ENCODE results near the gene PDE11A.

The PDE11A gene

DNA sequence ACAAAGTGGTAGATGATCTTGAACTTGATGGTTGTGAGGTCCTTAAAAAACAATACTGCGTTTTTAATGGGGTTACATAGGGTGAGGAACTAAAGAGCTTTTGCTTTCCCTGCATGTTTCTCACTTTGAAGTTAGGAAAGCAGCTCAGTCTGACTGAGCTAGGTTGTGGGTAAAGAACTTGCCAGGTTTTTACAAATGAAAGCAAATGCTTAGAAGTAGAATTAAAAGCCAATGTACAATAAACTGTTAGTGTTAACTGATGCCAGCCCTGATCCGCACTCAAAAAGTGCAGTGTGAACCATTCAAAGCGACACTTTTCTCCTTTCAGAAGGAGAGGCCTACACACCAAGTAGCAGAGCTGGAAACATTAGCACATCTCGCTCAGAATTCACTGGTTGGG, 409.7 kb downstream of the PDE11A start:
- DNase-seq (ENCODE audit: extremely low read depth, low read depth): no peak
- TF ChIP-seq, protein P1, sequence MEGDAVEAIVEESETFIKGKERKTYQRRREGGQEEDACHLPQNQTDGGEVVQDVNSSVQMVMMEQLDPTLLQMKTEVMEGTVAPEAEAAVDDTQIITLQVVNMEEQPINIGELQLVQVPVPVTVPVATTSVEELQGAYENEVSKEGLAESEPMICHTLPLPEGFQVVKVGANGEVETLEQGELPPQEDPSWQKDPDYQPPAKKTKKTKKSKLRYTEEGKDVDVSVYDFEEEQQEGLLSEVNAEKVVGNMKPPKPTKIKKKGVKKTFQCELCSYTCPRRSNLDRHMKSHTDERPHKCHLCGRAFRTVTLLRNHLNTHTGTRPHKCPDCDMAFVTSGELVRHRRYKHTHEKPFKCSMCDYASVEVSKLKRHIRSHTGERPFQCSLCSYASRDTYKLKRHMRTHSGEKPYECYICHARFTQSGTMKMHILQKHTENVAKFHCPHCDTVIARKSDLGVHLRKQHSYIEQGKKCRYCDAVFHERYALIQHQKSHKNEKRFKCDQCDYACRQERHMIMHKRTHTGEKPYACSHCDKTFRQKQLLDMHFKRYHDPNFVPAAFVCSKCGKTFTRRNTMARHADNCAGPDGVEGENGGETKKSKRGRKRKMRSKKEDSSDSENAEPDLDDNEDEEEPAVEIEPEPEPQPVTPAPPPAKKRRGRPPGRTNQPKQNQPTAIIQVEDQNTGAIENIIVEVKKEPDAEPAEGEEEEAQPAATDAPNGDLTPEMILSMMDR (IDR thresholded peaks at IDR 0.05; ENCODE audit: low read depth, low read length): no peak

DNA sequence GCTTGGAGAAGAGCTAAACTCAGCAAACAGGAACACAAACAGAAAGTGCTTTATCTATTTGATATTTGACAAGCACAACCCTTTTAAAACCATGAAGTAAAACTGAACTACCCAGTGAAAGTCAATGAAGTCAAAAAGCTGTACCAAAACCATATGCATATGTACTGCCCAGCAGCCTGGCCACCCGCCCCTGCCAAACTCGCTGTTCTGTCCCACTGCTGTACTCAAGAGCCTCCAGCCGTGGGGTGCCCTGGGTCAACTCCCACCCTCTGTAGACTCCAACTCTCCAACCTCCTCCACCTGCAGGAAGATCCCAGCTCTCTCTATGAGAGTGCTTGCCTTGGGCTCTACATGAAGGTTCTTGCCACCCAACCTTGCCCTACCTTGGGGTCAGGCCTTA, 411.8 kb downstream of the PDE11A start:
- TF ChIP-seq, protein P1 (IDR thresholded peaks at IDR 0.05; ENCODE audit: low read depth, low read length): no peak
- no peak for DNase-seq (ENCODE audit: extremely low read depth, low read depth)

DNA sequence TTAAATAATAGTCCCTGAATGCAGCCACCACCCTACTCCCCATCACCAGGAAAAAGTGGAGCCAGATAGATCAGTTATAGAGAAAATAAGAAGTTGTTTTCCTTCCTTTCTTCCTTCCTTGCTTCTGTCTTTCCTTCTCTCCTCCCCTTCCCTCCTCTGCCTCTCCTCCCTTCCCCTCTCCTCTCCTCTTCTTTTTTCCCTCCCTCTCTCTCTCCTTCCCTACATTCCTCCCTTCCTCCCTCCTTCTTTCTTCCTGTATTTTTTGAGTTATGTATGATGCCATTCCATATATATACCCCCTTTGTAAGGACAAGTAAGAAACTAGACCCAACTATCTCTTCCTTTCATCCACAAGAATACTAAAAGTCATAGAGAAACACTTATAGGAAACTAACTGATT, 414.3 kb downstream of the PDE11A start:
- no peak for DNase-seq (ENCODE audit: extremely low read depth, low read depth)
- TF ChIP-seq, protein P1 (IDR thresholded peaks at IDR 0.05; ENCODE audit: low read depth, low read length): no peak

DNA sequence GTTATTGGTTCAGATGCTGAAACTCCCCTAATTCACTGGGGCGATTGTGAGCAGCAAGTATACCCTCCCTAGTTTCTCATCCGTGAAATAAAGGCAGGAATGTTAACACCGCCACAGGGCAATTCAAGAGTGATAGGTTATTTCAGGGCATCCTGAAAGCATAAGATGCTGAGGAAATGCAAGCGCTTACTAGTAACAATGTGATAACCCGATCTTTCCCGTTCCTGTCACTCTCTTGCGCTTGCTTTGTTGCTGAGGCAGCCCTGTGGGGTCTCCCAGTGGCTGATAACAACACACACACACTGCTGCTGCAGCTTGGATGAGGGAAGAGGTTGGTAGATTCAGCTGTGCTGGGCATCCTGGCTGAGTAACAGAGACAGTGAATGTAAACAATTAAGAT, 420.7 kb downstream of the PDE11A start:
- no peak for DNase-seq (ENCODE audit: extremely low read depth, low read depth)

DNA sequence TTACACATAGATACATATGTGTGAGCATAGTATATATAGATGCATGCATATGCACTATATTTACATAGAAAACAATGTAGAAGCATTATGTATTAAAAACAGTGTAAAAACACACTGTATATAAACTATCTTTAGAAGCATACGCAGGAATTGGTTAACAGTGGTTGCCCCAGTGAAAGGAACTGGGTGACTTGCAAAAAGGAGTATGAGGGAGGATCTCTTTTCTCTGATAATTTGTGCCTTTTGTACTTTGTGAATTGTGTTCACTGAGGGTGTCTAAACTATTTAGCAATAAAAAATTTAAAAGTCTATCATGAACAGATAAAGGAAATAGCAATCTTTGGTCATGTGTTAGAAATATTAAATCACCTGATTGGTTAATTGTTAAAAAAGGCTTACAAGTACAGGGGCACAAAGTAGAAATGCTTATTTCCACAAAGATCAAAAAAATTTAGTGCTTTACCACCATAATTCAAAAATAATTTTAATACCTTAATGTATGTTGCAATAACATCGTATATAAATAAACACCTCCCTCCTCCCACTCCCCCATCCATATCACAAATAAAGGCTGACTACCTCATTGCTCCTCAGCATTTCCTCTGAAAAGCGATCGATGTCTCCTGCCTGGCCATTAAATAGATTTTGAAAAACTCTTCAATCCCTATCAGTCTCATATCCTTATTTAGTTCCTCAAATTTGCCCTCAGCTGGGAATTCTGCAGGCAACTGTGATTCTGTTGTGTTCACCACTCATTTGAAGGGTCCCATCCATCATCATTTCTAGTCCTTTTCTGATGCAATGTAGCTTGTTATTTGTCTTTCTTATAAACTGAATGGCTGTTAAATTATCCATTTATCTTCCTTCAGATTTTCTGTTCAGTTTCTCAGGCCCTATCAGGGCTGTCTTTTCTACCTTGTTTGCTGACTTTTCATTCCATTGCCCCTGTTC, 422.7 kb downstream of the PDE11A start:
- no peak for DNase-seq (ENCODE audit: extremely low read depth, low read depth)
- TF ChIP-seq, protein P1 (IDR thresholded peaks at IDR 0.05; ENCODE audit: low read depth, low read length): no peak

More for the DNA sequence above, 420.7 kb downstream of the PDE11A start:
- TF ChIP-seq, protein P1 (IDR thresholded peaks at IDR 0.05; ENCODE audit: low read depth, low read length): no peak

DNA sequence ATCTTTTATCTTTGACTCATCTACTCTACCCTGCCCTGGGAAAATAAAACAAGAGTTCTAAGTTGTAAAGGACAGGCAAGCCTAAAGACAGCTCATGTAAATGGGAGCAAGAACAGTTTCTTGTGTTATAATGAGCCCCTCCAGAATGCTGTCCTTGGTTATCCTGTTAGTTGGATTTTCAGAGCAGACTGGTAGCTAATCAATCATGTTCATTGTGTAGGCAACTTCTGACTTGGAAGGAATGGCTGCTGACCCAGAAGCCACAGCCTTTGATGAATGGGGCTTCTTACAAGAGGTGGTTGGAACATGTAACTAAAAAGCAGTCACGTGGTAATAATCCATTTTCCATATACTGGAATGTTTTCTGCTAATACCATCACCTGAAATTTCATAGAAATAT, 425.8 kb downstream of the PDE11A start:
- DNase-seq (ENCODE audit: extremely low read depth, low read depth): no peak
- TF ChIP-seq, protein P1 (IDR thresholded peaks at IDR 0.05; ENCODE audit: low read depth, low read length): no peak

DNA sequence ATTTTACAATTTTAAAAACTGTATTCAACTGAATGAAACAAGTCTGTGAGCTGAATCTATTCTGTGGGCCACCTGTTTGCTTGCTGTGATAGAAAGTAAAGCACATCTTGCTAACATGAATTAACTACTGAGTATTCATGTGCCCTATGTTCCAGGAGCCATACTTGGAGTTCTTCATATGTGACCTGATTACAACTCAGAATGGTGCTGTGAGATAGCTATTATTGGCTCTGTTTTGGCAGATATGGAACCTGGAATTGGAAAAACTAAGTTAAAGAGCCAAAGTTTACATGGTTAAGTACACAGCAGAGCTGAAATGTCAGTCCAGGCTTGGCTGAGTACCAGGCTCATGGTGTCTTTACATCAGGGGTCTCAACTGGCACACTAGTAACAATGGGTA, 426.3 kb downstream of the PDE11A start:
- no peak for DNase-seq (ENCODE audit: extremely low read depth, low read depth)
- TF ChIP-seq, protein P1 (IDR thresholded peaks at IDR 0.05; ENCODE audit: low read depth, low read length): no peak

Data from AG09319 (cell line).